WTC11 (cell line): Measurements from ENCODE around the gene VWA2.

Source experiments
- AFF4 ChIP-seq: sonication (generic); formaldehyde crosslinking; IDR thresholded peaks from 2 replicates; pipeline ENCODE4 v1.8.1; 2023; ENCODE audit warnings: mild to moderate bottlenecking, missing genetic modification reagents, borderline replicate concordance
- ATF3 ChIP-seq: sonication (generic); formaldehyde crosslinking; conservative IDR thresholded peaks from 2 replicates; pipeline ENCODE4 v1.8.1; 2022; ENCODE audit warnings: mild to moderate bottlenecking, missing genetic modification reagents
- CTCF ChIP-seq: fragments of 200-600 bp; IDR thresholded peaks from 2 replicates; pipeline ENCODE4 v1.8.0; 2022; ENCODE audit warnings: antibody characterized with exemption
- ETV6 ChIP-seq: sonication (generic); formaldehyde crosslinking; IDR thresholded peaks from 2 replicates; pipeline ENCODE4 v1.8.1; 2022; ENCODE audit warnings: mild to moderate bottlenecking, missing genetic modification reagents
- FOXK1 ChIP-seq: sonication (generic); formaldehyde crosslinking; IDR thresholded peaks from 2 replicates; pipeline ENCODE4 v1.8.0; 2022; ENCODE audit warnings: mild to moderate bottlenecking, moderate library complexity, missing genetic modification reagents
- GABPB1 ChIP-seq: sonication (generic); formaldehyde crosslinking; IDR thresholded peaks from 2 replicates; pipeline ENCODE4 v1.8.1; 2023; ENCODE audit warnings: mild to moderate bottlenecking, missing genetic modification reagents
- HMGA2 ChIP-seq: fragments of 250-450 bp; sonication (Bioruptor Pico); IDR thresholded peaks from 2 replicates; pipeline ENCODE4 v1.4.0; 2021; ENCODE audit warnings: mild to moderate bottlenecking, moderate library complexity
- IRF1 ChIP-seq: sonication (generic); formaldehyde crosslinking; IDR thresholded peaks from 2 replicates; pipeline ENCODE4 v1.8.0; 2023; ENCODE audit warnings: missing genetic modification reagents
- TCF7 ChIP-seq: sonication (generic); formaldehyde crosslinking; IDR thresholded peaks from 2 replicates; pipeline ENCODE4 v1.8.0; 2022; ENCODE audit warnings: mild to moderate bottlenecking, low read depth, missing genetic modification reagents, moderate library complexity
- TEAD1 ChIP-seq: sonication (generic); formaldehyde crosslinking; IDR thresholded peaks from 2 replicates; pipeline ENCODE4 v1.8.0; 2022; ENCODE audit warnings: mild to moderate bottlenecking, missing genetic modification reagents
- TEAD4 ChIP-seq: sonication (generic); formaldehyde crosslinking; IDR thresholded peaks from 2 replicates; pipeline ENCODE4 v1.8.0; 2022; ENCODE audit warnings: mild to moderate bottlenecking, missing genetic modification reagents
- ZNF263 ChIP-seq: sonication (generic); formaldehyde crosslinking; IDR thresholded peaks from 2 replicates; pipeline ENCODE4 v1.8.1; 2022; ENCODE audit warnings: low read depth, mild to moderate bottlenecking, moderate library complexity, missing genetic modification reagents
- ZNF281 ChIP-seq: sonication (generic); formaldehyde crosslinking; IDR thresholded peaks from 2 replicates; pipeline ENCODE4 v1.8.0; 2023; ENCODE audit warnings: mild to moderate bottlenecking, missing genetic modification reagents

GRCh38 chr10:114290038-114290437, 51.0 kb downstream of the VWA2 start:
- TF ChIP-seq CTCF, result no peak
- no peak for TF ChIP-seq TCF7 (CRISPR knock-in tag)
- no peak for TF ChIP-seq ETV6
- TF ChIP-seq GABPB1, result no peak
- TF ChIP-seq ATF3, result no peak
- no peak for TF ChIP-seq TEAD4 (CRISPR knock-in tag)
- no peak for TF ChIP-seq HMGA2
- no peak for TF ChIP-seq AFF4 (CRISPR knock-in tag)
- TF ChIP-seq IRF1 (CRISPR knock-in tag), result no peak
- TF ChIP-seq ZNF263 (CRISPR knock-in tag), result no peak
- no peak for TF ChIP-seq TEAD1 (CRISPR knock-in tag)
- no peak for TF ChIP-seq FOXK1
- TF ChIP-seq ZNF281, result no peak
